ENCODE measurements around the gene TRIM54. TPM values are rescaled to one million over a fixed set of nuclear protein-coding genes. Genes with fewer than 3 reads are reported as not detected.

Gene TRIM54
- total RNA-seq, 1 experiment from 2014 or later, result 2.0 TPM

DNA sequence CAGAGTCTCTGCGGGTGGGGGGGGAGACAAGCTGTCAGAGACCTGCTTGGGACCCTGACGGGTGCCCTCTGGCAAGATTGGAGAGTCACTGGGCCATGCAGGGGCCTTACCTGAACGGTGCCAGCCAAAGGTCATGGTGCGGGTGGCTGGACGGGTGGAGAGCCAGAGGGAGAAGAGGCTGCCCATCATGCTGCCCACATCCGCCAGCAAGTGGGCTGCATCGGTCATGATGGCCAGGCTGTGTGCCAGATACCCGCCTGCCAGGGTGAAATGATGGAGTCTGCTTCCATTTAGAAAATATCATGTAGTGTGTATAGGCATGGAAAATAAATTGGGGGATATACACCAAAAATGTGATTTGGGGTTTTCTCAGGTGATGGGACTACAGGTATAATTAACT, 24.2 kb upstream of the TRIM54 start:
- no TSS peak for BruUV-seq (replicated peaks)
- Histone ChIP-seq H3K9me2 (ENCODE audit: insufficient read depth) (no peaks in the 10 kb centered on the region), H2AFZ (ENCODE audit: low read depth, low read length, poor library complexity, severe bottlenecking) (no peak overlapping the region), H4K20me1 (ENCODE audit: insufficient read depth) (no peaks in the 10 kb centered on the region), H3K4me2 (ENCODE audit: low read length) (no peak overlapping the region), H3K4me3 (replicated peaks in 1 of 2; ENCODE audit: low read depth in 1 of 2, low read length in 2 of 2) (no peak overlapping the region), H3K9me3 (ENCODE audit: control insufficient read depth in 1 of 2, insufficient read depth in 1 of 2, low read depth in 1 of 2, low read length in 2 of 2) (no peaks in the 10 kb centered on the region), H3K27me3 (ENCODE audit: insufficient read depth, low read length) (peaks cover 5% of the 10 kb centered on the region; the same call in 1 of the 2 replicates), H3K79me2 (ENCODE audit: insufficient read depth, low read length) (peaks cover 13% of the 10 kb centered on the region; the same call in 1 of the 2 replicates), H3K36me3 (ENCODE audit: control insufficient read depth in 1 of 2, insufficient read depth in 2 of 2, low read length in 2 of 2) (peaks cover 0 to 2% of the 10 kb centered on the region in 2 experiments; a peak in 2 of 4 replicates), H3K4me1 (ENCODE audit: control insufficient read depth in 1 of 2, insufficient read depth in 2 of 2, low read length in 2 of 2) (peaks cover 6 to 10% of the 10 kb centered on the region in 2 experiments; a peak in 2 of 4 replicates), H3K27ac (ENCODE audit: low read depth, low read length) (no peak overlapping the region), H3K9ac (ENCODE audit: low read length) (no peak overlapping the region)
- ChIA-PET RAD21 (ENCODE audit: low non-redundant PET in 1 of 2, low total read pairs in 2 of 2, uncharacterized antibody in 2 of 2, unreplicated experiment in 2 of 2) (no interaction called here), CTCF (no interaction called here), POLR2A (no interaction called here)
- intact Hi-C loops (cut with micrococcal nuclease), result no loop called here
- TF ChIP-seq CBX3 (IDR thresholded peaks at IDR 0.05; ENCODE audit: low read depth), result no peak
- no peak for TF ChIP-seq YY1 (IDR thresholded peaks at IDR 0.05; ENCODE audit: extremely low read depth, insufficient replicate concordance, low read depth, low read length)
- no peak for TF ChIP-seq POLR2AphosphoS5 (IDR thresholded peaks at IDR 0.05; ENCODE audit: low read depth, low read length)
- no peak for TF ChIP-seq SP1 (IDR thresholded peaks at IDR 0.05; ENCODE audit: low read depth)
- TF ChIP-seq ZFX (IDR thresholded peaks at IDR 0.05), result no peak
- TF ChIP-seq, protein P1, sequence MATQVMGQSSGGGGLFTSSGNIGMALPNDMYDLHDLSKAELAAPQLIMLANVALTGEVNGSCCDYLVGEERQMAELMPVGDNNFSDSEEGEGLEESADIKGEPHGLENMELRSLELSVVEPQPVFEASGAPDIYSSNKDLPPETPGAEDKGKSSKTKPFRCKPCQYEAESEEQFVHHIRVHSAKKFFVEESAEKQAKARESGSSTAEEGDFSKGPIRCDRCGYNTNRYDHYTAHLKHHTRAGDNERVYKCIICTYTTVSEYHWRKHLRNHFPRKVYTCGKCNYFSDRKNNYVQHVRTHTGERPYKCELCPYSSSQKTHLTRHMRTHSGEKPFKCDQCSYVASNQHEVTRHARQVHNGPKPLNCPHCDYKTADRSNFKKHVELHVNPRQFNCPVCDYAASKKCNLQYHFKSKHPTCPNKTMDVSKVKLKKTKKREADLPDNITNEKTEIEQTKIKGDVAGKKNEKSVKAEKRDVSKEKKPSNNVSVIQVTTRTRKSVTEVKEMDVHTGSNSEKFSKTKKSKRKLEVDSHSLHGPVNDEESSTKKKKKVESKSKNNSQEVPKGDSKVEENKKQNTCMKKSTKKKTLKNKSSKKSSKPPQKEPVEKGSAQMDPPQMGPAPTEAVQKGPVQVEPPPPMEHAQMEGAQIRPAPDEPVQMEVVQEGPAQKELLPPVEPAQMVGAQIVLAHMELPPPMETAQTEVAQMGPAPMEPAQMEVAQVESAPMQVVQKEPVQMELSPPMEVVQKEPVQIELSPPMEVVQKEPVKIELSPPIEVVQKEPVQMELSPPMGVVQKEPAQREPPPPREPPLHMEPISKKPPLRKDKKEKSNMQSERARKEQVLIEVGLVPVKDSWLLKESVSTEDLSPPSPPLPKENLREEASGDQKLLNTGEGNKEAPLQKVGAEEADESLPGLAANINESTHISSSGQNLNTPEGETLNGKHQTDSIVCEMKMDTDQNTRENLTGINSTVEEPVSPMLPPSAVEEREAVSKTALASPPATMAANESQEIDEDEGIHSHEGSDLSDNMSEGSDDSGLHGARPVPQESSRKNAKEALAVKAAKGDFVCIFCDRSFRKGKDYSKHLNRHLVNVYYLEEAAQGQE (IDR thresholded peaks at IDR 0.05; ENCODE audit: low read depth), result no peak
- TF ChIP-seq, protein P2, sequence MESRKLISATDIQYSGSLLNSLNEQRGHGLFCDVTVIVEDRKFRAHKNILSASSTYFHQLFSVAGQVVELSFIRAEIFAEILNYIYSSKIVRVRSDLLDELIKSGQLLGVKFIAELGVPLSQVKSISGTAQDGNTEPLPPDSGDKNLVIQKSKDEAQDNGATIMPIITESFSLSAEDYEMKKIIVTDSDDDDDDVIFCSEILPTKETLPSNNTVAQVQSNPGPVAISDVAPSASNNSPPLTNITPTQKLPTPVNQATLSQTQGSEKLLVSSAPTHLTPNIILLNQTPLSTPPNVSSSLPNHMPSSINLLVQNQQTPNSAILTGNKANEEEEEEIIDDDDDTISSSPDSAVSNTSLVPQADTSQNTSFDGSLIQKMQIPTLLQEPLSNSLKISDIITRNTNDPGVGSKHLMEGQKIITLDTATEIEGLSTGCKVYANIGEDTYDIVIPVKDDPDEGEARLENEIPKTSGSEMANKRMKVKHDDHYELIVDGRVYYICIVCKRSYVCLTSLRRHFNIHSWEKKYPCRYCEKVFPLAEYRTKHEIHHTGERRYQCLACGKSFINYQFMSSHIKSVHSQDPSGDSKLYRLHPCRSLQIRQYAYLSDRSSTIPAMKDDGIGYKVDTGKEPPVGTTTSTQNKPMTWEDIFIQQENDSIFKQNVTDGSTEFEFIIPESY (IDR thresholded peaks at IDR 0.05; ENCODE audit: extremely low read depth, insufficient replicate concordance, low read length), result no peak
- TF ChIP-seq SRF (IDR thresholded peaks at IDR 0.05; ENCODE audit: low read depth), result no peak
- ATAC-seq, result no peak
- DNase-seq (ENCODE audit: low read depth, low spot score), result no peak

Data from HCT116 (cell line).